GM12875 (cell line): ENCODE results near the gene C8B.

Experiments used
- H3K4me3 ChIP-seq: one replicate; pipeline ENCODE4 v1.5.1; 2011; ENCODE audit warnings: low read depth, low read length, control low read depth
- TF ChIP-seq, protein P1 (sequence below): IDR thresholded peaks from 2 replicates; pipeline ENCODE4 v1.5.1; 2011; ENCODE audit warnings: low read depth, mild to moderate bottlenecking, control low read depth, inconsistent platforms, low read length, moderate library complexity, borderline replicate concordance; ENCODE audit not compliant: insufficient read depth

The C8B gene

DNA sequence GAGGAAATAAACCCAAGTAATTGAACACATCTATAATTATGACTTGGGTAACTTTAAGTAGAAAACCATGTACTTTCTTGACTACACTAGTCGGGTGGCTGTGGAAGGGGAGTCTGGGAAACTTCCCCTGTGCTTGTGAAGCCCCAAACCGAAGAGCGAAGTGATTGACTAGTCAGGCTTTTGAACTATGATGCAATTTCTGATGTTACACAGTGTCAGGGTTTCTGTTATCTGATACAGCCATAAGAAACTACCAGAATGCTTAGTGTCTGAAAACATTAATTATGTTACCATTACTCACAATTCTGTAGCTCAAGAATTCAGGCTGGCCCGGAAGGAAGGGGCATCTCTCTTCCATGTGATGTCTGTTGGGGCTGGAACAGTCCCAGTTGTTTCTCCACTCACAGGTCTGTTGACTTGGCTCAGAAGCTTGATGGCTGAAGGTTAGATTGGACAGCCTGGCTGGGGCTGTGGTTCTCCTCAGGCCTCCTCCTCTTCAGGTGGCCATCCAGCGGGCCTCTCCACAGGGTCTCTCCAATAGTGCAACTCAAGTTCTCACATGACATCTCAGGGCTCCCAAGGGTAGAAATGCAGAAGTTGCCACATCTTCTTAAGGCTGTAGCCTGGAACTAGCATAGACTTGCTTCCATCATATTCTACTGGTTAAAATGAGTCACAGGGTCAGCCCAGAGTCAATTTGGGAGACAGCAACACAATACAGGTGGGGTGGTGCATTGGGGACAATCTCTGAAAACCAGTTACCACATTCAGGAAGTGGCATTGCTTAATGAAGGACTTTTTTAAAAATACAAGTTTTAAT, 8.3 kb upstream of the C8B start:
- H3K4me3 ChIP-seq: no peak overlapping the region
- TF ChIP-seq, protein P1, sequence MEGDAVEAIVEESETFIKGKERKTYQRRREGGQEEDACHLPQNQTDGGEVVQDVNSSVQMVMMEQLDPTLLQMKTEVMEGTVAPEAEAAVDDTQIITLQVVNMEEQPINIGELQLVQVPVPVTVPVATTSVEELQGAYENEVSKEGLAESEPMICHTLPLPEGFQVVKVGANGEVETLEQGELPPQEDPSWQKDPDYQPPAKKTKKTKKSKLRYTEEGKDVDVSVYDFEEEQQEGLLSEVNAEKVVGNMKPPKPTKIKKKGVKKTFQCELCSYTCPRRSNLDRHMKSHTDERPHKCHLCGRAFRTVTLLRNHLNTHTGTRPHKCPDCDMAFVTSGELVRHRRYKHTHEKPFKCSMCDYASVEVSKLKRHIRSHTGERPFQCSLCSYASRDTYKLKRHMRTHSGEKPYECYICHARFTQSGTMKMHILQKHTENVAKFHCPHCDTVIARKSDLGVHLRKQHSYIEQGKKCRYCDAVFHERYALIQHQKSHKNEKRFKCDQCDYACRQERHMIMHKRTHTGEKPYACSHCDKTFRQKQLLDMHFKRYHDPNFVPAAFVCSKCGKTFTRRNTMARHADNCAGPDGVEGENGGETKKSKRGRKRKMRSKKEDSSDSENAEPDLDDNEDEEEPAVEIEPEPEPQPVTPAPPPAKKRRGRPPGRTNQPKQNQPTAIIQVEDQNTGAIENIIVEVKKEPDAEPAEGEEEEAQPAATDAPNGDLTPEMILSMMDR: no peak

DNA sequence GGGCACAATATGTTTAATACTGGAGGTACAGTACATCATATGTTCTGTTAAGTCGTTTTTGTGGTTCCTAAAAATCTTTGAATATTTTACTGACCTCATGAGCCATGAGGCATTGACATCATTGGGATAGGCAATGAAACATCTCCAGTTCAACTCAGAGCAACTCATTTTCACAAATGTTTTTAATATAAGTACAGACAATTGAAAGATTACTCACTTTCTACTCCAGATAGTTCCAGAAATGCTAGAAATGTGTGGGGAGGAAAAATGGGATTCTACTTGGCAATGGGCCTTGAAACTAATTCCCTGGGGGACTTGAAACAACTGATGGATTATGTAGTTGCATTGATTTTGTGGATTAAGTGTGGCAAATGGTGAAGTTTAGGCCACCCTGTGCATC, 7.2 kb upstream of the C8B start:
- TF ChIP-seq, protein P1: no peak
- H3K4me3 ChIP-seq: no peak overlapping the region

DNA sequence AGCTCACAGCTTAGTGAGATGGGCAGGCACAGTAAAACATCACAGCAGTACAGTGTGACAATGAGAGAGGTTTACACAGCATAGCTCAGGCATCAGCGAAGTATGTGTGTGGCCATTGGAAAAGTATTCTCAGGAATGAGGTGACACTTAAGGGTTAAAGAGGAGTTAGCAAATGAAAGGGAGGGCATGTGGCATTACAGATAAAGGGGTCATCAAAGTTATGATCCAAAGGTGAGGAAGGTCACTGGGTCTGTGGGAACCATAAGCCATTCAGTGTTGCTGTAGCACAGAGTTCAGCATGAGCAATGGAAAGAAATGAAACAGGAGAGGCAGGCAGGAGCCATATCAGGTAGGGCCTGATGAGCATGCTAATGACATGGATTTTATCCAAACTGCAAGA, 4.5 kb upstream of the C8B start:
- TF ChIP-seq, protein P1: no peak
- no peak overlapping the region for H3K4me3 ChIP-seq

DNA sequence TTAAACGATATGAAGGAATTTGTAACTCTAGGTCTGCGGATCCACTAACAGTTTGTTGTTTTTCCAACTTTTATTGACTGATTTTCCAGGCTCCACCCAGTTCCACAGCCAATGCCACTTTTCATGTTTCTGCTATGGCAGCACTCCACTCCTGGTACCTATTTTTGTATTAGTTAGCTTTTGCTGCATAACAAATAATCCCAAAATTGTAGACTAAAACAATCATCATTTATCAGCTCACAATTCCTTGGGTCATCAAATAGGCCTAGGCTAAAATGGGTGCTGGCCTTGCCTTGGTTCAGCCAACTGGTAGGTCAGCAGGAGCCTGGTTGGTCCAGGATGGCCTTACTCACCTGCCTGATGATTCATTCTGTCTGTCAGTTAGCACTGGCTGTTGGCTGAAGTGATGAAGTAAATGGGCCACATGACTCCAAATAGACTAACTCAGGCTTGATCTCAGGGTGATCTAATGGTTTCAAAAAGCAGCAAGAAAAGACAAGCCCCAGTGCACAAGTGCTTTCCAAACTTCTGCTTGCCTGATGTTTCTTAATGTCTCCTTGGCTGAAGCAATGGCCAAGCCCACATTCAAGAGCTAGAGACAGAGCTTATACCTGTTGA, 3.2 kb upstream of the C8B start:
- TF ChIP-seq, protein P1: no peak
- no peak overlapping the region for H3K4me3 ChIP-seq

DNA sequence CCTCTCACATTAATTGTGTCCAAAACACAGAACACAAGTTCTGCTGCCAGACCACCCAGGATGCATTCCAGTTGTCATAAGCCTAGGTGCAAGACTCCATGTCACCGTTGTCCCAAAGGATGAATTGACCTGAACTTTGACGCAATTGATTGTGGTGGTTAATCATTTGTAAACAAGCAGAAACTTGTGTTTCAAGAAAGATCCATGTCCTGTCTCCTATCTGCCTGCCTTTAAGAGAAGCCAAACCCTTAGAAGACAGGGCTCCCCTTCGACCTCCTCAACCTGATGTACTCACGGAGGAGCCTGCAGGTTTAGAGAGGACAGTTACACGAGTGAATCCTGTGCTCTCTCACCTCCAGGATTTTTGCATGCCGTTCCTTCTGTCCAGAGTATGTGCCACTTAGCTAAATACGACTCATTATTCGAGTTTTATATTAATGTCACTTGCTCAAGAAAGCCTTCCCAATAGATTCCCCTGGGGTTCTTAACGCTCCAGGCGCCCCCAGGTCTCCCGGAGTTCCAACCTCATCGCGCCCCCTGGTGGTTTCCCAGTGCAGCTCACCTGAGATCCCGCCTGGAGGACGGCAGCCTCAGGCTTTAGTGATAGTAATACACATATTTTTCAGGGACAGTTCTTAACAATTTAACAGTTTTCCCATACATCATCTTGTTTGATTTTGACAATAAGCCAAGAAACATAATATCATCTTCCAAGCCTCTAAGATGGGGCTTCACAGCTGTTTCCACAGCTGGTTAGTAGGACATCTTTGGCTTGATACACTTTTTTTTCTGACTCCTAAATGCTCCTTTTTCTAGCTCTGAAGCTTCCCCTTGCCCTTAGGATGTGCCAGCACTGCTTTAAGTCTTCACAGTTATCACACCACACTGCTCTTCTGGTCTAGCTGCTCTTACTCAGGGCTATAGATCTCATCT, 2.4 kb upstream of the C8B start:
- H3K4me3 ChIP-seq: no peak overlapping the region
- TF ChIP-seq, protein P1: peak; percentile 45; the same call in 1 of the 2 replicates

DNA sequence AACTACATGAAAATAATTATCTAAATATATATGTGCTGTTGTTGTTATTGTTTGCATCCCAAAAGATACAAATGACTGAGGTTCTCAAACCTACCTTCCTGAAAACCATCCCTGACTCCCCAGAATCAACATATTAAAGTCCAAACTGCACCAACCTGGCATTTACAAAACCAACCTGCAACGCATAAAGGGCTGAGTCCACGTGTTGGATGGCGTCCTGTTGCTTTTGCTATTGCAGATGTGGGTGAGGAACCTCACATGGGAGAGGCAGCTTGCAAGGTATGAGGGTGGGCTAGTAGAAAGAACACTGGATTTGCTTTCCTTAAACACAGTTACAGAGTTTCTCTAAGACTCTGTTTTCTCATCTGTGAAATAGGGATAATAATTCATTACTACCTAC, 1.5 kb upstream of the C8B start:
- TF ChIP-seq, protein P1: no peak
- H3K4me3 ChIP-seq: no peak overlapping the region
